GM21360 (cell line): ENCODE results near the gene JAK3.
"Not testable (repeated sequence)": the region's sequence is repeated elsewhere in the genome, so short reads cannot be mapped to it uniquely, and the experiment has no call there.

Experiments used
- ATAC-seq: cut with Tn5 transposase; IDR thresholded peaks from one replicate; pipeline ENCODE4 v1.9.1; 2021; ENCODE audit warnings: mild to moderate bottlenecking, moderate library complexity; ENCODE audit not compliant: unreplicated experiment

Gene JAK3

DNA sequence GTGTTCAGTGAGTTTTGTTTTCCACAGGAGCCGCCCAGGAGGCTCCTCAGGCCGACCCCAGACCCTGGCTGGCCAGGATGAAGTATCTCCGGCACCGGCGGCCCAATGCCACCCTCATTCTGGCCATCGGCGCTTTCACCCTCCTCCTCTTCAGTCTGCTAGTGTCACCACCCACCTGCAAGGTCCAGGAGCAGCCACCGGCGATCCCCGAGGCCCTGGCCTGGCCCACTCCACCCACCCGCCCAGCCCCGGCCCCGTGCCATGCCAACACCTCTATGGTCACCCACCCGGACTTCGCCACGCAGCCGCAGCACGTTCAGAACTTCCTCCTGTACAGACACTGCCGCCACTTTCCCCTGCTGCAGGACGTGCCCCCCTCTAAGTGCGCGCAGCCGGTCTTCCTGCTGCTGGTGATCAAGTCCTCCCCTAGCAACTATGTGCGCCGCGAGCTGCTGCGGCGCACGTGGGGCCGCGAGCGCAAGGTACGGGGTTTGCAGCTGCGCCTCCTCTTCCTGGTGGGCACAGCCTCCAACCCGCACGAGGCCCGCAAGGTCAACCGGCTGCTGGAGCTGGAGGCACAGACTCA, 40.0 kb downstream of the JAK3 start:
- no peak for ATAC-seq

DNA sequence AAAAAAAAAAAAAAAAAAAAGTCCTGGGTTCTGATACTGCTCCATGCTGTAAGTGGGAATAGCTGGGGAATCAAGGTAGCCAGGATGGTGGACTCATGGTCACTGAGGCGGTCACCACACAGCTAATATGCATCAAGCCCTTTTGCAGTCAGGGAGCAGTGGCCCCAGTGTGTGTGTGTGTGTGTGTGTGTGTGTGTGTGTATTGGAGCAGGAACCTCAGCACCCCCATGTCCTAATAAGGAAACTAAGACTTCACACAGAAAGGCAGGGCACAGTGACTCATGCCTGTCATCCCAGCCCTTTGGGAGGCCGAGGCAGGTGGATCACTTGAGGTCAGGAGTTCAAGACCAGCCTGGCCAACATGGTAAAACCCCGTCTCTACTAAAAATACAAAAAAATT, 40.8 kb downstream of the JAK3 start:
- ATAC-seq: no peak

DNA sequence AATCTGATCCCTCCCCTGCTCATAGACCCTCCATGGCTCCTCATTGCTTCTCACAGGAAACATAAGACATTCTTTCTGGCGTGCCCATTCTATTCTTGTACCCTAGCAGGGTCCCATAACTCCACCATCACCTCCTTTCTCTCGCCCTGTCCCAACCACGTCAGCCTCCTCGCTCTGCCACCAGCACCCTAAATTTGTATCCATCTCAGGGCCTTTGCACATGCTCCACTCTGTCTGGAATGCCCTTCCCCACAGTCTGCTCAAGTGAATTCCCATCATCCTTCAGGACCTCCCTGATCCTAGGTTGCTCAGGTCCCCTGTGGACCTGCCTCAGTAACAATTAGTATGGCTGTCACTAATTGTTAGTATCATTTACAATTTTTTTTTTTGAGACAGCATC, 42.4 kb downstream of the JAK3 start:
- ATAC-seq: no peak

DNA sequence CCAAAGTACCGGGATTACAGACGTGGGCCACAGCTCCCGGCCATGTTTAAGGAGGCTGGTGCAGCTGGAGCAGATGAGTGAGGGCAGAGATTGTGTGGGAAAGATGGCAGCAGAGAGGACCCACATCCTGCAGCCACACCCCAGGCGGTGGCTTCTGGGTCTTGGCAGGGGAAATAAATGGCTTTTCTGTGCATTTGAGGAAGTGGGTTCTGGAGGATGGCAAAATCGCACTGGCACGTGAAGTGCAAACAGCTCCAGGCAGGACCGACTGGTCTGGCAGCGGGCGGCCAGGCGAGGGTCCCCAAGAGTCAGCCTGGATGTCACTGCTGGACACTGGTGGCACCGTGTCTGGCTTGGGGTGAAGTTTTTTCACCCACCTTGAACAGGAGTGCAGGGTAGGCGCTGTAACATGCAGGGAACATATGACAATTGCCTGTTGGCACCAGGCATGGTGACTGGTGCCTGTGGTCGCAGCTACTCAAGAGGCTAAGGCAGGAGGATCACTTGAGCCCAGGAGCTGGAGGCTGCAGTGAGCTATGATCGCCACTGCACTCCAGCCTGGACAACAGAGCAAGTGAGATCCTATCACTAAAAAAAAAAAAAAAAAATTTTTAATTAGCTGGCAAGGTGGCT, 44.4 kb downstream of the JAK3 start:
- no peak for ATAC-seq

DNA sequence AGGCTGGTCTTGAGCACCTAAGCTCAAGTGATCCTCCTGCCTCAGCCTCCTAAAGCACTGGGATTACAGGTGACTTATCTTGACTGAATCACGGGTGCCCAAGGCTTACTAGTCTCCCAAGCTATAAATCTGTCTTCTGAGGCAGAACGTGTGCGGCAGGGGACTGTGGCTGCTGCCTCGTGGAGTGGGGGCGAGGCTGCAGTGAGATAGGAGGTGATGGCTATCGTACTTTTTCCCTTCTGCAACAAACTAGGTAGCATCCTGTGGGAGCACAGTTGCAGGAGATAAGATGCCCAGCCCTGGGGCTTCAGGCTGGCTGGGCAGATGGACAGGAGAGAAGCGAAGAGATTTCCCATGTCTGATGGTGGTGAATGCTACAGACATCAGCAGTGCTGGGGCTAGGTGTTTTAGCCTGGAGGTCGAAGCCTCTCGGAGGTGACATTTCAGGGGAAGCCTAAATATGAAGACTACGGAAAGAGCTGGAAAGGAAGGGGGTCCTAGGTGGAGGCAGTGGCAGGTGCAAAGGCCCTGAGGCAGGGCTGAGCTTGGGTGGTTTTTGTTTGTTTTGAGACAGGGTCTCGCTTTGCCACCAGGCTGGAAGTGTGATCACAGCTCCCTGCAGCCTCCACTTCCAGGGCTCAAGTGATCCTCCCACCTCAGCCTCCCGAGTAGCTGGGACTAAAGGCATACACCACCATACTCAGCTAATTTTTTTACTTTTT, 45.5 kb downstream of the JAK3 start:
- ATAC-seq: no peak

DNA sequence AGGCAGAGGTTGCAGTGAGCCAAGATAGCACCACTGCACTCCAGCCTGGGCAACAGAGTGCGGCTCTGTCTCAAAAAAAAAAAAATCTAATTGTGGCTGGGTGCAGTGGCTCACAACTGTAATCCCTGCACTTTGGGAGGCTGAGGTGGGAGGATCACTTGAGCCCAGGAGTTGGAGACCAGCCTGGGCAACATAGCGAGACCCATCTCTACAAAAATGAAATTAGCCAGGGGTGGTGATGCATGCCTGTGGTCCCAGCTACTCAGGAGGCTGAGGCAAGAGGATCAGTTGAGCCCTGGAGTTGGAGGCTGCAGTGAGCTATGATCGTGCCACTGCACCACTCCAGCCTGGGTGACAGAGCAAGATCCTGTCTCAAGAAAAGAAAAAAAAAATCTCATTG, 49.2 kb downstream of the JAK3 start:
- ATAC-seq: not testable (repeated sequence)

DNA sequence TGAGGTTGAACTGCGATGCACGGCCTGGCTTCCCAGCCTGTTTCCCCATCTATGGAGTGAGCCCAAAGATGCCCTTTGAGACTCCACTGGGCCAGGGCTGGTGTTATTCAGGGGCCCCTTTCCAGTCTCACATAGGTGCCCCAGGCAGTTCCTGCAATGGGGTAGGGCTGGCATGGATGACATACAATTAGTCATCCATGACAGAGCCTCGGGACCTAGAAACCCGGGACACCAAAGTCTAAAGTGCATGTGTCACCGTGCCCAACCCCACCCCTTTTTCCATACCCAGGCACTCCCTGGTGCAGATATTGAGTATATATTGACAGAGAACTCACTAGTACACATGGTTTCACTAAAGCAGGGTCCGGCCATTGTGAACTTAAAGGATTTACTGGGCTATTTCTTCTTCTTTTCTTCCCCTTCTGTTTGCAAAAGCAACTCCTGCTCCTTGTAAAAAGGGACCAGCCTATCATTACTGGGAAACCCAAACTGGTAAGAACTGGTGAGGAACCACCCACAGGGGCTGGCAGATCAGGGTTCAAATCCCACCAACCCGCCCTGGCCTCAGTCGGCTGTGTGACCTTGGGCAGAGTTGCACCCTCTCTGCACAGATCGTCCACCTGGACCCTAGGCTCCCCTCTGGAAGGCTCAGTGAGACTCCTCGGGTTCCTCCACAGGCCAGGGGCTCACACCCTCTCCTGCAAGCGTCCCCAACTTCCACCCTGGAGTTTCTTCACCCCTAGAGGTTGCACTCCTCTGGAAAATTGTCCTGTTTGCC, 50.2 kb downstream of the JAK3 start:
- no peak for ATAC-seq

DNA sequence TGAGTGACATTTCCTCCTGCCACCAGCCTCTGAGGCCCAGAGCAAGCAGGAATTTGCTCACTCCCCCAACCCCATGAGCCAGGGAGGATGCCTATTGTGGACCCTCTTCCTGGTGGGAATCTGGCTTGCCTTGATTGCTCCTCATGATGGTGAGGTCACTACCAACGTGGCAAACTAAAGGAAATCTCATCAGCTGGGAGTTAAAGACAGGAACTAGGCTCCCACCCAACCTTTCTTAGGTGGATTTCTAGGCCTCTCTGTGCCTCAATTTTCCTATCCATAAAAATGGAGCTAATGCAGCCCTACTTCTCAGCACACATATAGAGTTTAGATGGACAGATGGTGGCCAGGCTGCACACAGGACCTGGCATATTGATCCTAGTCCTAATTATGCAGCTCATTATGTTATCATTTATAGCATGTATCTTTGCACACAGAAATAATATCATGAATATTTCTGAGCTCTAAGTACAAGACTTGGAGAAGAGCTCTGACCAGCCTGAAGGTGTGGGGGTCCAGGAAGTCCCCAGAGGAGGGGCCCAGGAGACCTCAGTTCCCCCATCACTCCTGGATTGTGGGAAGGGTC, 50.9 kb downstream of the JAK3 start:
- ATAC-seq: no peak

DNA sequence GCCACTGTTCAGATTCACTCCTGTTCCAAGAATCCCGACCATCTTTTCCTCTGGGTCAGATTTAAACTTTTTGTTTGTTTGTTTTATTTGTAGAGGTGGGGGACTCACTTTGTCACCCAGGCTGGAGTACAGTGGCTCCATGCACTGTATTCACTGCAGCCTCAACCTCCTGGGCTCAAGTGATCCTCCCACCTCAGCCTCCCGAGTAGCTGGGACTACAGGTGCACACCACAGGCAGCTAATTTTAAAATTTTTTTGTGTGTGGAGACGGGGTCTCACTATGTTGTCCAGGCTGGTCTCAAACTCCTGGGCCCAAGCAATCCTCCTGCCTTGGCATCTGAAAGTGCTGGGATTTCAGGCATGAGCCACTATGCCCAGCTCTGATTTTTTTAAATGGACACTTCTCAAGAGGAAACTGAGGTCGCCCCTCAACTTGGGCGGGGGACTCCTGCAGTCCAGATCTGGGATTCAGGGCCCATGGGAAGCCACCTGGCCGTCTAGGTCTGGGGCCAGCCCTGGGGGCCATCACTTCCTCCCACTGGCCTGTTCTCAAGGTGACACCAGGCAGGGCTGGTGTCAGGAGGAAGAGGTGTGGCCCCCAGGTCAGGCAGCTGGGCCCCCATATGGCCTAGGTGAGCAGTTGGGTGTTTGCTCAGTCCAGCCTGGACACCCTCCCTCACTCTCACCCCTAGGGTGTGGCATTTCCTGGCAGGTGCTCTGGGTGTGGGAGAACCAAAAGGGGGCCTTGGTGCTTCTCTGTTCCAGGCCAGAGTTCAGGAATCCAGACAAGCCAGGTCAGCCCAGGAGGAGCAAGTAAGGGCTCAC, 51.6 kb downstream of the JAK3 start:
- ATAC-seq: no peak

DNA sequence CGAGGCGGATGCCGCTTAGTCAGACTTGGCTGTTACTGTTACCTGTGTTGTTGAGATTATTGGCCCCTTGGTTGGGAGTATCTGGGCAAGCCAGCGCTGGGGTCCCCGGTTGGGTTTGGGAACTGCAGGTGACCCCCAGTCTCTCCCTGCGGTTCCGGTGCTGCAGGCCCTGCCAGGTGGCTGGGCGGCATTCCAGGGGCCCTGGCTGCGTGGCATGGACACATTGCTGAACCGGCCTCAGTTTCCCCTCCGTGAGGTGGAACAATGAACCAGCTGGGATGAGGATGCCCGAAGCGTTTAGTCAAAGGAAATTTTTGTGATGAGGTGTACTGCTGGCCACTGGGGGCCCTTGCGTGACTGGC, 52.3 kb downstream of the JAK3 start:
- no peak for ATAC-seq

DNA sequence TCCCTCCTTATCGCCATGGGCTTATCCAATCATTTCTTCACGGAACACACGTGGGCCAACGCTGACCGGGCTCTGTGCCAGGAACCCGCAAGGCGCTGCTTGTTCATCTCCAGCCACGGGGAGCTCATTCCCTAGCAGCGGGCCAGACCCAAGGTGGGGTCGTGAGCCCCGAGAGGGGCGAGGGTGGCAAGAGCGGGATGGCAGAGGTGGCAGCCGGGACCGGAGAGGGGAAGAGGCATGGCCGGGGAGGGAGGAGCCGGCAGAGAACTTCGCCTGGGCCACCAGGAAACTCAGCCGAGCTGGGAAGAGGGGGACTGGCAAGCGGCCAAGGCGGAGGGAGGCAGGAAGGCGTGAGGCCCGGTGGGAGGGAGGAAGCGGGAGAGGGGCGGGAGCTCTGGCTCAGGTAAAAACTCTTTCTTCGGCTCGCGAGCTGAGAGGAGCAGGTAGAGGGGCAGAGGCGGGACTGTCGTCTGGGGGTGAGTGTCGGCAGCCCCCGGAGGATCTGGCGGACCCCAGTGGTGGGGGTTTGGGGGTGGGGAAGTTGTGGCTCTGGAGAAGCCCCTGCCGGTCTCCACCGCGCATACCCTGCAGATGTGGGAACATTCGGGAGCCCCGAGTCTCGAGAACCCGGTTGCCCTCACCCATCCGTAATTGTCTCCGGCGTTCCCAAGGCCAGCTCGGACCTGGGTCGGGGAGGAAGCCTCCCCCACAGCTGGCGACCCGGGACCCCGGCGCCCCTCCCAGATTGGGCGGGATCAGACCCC, 52.9 kb downstream of the JAK3 start, which contains the start of gene B3GNT3:
TSS of gene B3GNT3 (plus strand) at position 408 of the 764 bp plus-strand sequence. CDS start 12,670 bp downstream, outside the sequence.
- no peak for ATAC-seq

DNA sequence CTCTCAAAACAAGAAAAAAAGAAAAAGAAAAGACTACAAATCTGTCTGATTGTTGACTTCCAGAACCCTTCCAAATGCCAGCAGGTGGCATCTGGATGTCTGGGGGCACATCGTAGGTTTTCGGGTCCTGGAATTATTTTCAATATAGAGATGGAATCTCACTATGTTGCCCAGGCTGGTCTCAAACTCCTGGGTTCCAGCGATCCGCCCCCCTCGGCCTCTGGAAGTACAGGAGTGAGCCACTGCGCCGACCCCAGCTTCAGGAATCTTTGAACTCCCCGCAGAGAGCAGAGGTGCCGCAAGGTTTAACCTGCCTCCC, 53.4 kb downstream of the JAK3 start:
- ATAC-seq: no peak

DNA sequence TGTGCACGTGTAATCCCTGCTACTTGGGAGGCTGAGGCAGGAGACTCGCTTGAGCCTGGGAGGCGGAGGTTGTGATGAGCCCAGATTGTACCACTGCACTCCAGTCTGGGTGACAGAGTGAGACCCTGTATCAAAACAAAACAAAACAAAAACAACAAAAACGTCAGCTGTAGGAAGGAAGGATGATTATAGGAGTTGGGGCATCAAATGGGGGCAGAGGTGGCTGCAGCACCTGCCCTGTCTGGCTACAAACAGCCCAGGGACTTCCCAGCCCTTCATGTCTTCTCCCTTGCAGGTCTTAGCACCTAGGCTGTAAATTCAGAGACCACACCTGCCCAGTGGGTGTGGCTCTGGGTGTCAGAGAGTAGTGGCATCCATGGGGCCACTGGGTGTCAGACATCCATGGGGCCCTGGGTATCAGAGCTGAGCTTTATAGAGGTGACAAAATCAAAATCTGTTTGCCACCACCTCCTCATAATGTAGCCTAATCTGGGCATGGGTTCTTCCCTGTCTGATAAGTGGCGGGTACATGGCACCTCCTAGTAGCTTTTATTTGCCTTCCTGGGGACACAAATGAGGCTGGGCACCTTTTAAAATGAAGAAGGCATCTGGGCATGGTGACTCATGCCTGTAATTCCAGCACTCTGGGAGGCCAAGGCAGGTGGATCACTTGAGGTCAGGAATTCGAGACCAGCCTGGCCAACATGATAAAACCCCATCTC, 57.6 kb downstream of the JAK3 start:
- ATAC-seq: no peak

DNA sequence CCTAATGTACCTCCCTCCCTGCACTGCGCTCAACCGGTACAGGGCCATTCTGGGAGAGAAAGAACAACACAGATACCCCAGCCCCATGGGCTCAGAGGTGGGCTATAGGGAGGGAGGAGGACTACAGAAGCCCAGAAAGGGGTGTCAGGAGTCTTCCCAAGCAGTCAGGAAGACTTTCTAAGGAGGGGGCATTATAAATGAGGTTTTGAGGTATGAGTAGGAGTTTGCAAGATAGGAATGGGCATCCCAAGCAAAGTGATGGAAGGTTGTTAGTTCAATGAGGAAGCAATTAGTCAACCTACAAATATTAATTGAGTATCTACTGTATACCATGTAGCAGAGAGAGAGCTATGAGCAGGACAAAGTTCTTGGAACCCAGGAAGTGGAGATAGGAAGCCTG, 59.1 kb downstream of the JAK3 start:
- no peak for ATAC-seq

DNA sequence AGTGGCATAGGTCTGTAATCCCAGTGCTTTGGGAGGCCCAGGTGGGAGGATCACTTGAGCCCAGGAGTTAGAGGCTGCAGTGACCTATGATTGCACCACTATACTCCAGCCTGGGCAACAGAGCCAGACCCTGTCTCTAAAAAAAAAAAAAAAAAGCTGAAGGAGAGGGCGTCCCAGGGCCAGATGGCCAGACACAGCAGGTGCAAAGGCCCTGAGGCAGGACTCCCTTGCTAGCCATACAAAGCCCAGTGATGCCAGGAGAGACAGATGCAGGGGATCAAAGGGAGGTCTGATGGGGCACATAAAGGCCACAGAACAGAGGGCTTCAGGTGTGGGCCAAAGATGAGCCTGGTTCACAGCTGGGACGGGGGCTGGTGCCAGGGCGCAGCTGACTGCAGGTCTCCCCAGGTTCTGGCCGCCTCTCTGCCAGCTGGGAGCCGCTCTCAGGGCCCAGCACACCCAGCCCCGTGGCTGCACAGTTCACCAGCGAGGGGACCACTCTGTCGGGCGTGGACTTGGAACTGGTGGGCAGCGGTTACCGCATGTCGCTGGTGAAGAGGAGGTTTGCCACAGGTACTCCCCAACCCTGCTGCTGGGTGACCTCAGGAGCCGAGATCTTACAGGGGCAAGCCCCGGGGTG, 60.4 kb downstream of the JAK3 start:
- ATAC-seq: no peak

DNA sequence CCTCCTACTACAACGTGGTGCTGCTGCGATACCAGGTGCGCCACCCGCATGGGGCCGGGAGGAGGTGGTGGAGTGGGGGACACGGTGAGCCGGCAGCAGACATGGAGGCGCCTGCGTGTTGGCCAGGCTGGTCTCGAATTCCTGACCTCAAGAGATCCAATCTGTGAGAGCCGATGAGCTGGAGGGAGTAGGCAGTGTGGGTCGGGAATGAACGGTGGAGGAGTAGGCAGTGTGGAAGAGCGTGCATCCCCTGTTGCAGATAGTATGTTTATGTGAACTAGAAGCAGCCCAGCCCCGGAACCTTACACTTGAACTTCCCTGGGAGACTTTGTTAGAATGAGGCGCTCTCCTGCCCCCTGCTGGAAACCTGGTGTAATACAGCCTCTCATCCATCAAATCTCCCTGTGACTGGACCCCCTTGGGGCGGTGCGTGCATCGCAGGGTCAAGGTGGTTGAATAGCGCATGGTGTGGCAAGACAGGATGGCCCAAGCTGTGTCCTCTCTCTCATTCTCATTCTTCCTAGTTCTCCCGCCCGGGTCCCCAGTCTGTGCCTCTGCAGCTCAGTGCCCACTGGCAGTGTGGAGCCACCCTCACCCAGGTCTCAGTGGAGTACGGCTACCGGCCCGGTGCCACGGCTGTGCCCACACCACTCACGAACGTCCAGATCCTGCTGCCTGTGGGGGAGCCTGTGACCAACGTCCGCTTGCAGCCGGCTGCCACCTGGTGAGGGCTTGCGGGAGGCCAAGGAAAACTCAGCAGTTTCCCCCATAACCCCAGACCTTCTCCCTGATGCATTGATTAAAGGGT, 63.4 kb downstream of the JAK3 start:
- ATAC-seq: no peak

DNA sequence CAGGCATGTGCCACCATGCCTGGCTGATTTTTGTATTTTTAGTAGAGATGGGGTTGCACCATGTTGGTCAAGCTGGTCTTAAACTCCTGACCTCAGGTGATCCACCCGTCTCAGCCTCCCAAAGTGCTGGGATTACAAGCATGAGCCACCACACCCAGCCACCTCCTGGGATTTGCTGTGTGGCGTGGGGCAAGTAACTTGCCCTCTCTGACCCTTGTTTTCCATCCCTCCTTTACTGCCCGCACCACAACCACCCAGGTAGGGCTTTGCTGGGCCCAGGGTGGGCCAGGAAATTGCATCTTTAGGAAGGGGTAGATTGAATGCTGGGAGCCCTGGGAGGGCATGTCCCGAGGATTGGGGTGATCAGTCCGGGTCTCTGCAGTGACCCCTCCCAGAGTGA, 64.1 kb downstream of the JAK3 start:
- not testable (repeated sequence) for ATAC-seq

DNA sequence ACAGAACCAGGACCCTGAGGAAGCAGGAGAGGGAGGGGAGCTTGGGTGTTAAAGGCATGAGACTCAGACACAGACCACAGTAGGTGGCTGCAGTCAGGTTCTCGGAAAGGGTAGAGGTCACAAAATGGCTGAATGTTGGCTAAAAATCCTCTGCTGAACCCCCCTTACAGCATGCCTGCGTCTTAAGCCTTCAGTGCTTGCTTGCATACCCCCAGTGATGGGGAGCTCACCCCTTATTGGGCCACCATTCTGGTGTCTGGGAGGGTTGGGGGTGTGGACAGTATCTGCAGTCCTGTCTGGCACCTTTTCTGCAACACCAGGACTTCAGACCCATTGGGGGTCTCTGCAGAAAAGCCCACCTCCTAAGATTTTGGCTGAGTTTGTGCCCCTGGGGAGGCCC, 67.0 kb downstream of the JAK3 start:
- no peak for ATAC-seq
